SH-SY5Y (cell line): ENCODE data around the gene CHI3L1.

Experiments
- GATA2 ChIP-seq: IDR thresholded peaks from 2 replicates; pipeline ENCODE4 v1.6.1; 2011; ENCODE audit warnings: mild to moderate bottlenecking, low read depth, low read length
- GATA3 ChIP-seq: IDR thresholded peaks from 2 replicates; pipeline ENCODE4 v1.6.1; 2011; ENCODE audit warnings: low read depth, mild to moderate bottlenecking, low read length, moderate library complexity

CHI3L1 gene

GRCh38 chr1:203213126-203213525 is 26.6 kb upstream of the CHI3L1 start:
- TF ChIP-seq GATA2 (no peak), GATA3 (no peak)

GRCh38 chr1:203211812-203212211 is 25.3 kb upstream of the CHI3L1 start:
- TF ChIP-seq GATA3, result no peak
- no peak for TF ChIP-seq GATA2

- TF ChIP-seq GATA3 (no peak), GATA2 (no peak)
These were observed 24.5 kb upstream of the CHI3L1 start for GRCh38 chr1:203210988-203211387.

GRCh38 chr1:203210350-203210749 is 23.8 kb upstream of the CHI3L1 start:
- TF ChIP-seq GATA3, result no peak
- TF ChIP-seq GATA2, result no peak

GRCh38 chr1:203208181-203208580 is 21.7 kb upstream of the CHI3L1 start:
- no peak for TF ChIP-seq GATA3
- no peak for TF ChIP-seq GATA2

GRCh38 chr1:203207751-203208150 is 21.2 kb upstream of the CHI3L1 start:
- TF ChIP-seq GATA3 (no peak), GATA2 (no peak)

GRCh38 chr1:203206129-203206687 is 19.7 kb upstream of the CHI3L1 start:
- no peak for TF ChIP-seq GATA2
- no peak for TF ChIP-seq GATA3

GRCh38 chr1:203204756-203205155 is 18.3 kb upstream of the CHI3L1 start:
- TF ChIP-seq GATA2 (no peak), GATA3 (no peak)

- TF ChIP-seq GATA3 (no peak), GATA2 (no peak)
These were observed 16.1 kb upstream of the CHI3L1 start for GRCh38 chr1:203202431-203203245.

- no peak for TF ChIP-seq GATA2
- TF ChIP-seq GATA3, result no peak
These were observed 15.2 kb upstream of the CHI3L1 start for GRCh38 chr1:203201516-203202205.

- TF ChIP-seq GATA2 (no peak), GATA3 (no peak)
These were observed 14.4 kb upstream of the CHI3L1 start for GRCh38 chr1:203200916-203201315.

- no peak for TF ChIP-seq GATA2
- TF ChIP-seq GATA3, result no peak
These were observed 13.5 kb upstream of the CHI3L1 start for GRCh38 chr1:203199816-203200571.

- TF ChIP-seq GATA3 (no peak), GATA2 (no peak)
These were observed 12.9 kb upstream of the CHI3L1 start for GRCh38 chr1:203199481-203199815.

GRCh38 chr1:203199002-203199401 is 12.5 kb upstream of the CHI3L1 start:
- TF ChIP-seq GATA3 (no peak), GATA2 (no peak)
